COLO668 (cell line): ENCODE data around the gene DPM2.

Source experiments
- DNase-seq: peaks from one replicate; lab custom pipeline; 2025; ENCODE audit not compliant: unreplicated experiment; lab: John Stamatoyannopoulos, UW

DPM2 gene

DNA sequence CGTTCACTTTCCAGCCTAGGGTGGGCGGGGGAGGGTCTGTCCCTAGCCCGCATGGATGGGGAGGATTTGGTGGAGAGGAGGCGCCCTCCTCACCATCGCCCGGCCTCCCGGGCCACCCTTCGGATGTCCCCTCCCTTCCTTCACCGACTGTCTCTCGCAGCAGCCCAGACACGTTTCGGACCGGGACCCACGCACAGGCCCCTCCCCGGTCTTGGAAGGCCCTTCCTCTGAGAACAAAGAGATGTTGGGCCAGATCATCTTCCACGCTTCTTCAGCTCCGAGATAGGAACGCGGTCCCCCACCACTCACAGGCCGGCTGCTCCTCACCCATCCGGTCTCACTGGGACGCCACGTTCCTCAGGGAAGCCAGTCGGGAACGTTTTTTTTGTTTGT is 640 bp upstream of the DPM2 start:
- DNase-seq: no peak

DNA sequence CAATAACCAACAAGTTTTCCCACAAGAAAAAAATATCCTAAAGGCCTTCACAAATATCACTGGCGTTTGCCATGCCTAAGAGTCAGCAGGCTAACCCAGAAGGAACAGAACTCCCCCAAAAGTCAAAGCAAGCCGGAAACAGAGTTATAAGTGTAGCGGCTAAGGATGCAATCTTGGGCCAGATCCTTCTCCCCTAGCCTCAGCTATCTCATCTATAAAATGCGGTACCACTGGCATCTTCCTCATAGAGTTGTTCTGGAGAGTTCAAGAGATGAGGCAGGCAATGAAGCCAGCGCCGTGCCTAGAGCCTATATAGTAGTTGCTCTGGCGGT is 632 bp downstream of the DPM2 start:
- no peak for DNase-seq

GRCh38 chr9:127936347-127936852 is 1.3 kb downstream of the DPM2 start:
- no peak for DNase-seq

- no peak for DNase-seq
Observed at GRCh38 chr9:127935765-127936221, 1.9 kb downstream of the DPM2 start.

DNA sequence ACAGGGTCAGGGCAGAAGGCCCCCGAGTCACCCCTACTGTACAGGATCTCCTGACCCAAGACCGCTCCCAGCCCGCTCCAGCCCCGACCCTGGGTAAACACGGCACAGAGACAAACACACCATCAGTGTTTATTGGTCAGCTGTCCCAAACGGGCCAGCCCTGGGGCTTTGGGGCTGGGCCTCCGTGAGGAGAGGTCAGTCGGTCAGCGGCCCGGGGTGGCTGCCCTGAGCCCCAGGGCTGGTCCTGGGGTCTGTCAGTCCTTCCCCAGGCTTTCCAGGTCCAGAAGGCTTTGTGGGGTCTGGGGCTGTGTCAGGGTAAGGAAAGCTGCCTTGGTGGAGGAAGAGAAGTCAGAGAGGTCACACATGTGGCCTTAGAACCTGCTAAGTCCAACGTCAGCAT is 2.7 kb downstream of the DPM2 start:
- DNase-seq: no peak

DNA sequence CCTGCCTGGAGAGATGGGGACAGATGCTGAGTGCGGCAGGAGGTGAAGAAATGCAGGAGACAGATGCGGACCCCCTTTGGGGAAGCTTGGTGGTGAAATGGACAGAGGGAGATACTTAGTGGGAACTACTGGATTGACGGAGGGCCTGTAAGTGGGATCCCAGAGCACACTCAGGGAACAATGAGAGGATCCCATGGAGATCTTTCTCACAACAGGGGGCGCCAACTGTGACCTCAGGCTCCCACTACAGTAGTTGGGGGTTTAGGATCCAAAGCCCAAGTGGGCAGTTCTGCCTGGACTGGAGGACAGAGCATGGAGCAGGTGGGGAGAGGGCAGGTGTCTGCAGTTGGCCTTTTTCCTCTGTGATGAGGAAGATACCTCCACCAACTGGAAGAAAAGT is 3.4 kb downstream of the DPM2 start:
- no peak for DNase-seq

DNA sequence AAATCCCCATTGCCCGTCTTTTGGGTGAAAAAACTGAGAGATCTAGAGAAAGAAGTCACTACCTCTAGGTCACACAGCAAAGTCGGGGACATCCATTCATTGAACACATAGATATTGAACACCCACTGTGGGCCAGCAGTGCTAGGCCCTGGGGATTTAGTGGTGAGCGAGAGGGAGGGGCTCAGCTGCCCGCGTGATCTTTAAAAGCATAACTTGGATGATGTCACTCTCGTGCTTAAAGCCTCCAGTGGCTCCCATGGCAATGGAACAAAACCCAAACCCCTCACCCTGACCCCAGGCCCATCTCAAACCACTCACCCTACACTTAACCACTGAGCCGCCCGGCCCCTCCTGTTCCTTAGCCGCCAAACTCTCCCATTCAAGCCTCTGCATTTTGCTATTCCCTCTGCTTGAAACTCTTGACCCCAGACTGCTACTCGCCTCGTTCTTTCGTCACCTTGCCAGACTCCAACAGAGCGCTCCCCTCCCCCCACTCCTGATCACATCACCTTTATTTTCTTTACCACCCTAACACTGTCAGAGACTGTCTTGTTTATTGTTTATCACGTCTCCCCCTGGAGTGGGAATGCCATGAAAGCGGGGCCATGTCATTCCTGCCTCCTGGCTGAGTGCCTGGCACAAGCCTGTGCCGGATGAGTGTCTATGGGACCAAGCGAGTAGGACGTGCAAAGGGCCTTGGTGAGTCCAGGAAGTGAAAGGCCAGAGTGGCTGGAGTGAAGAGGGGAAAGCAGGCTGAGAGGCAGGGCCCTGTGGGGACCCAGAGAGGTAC is 6.4 kb downstream of the DPM2 start:
- peak; percentile 80 for DNase-seq

GRCh38 chr9:127930231-127931091 is 7.2 kb downstream of the DPM2 start, which contains the start of gene PIP5KL1:
Gene PIP5KL1 (minus strand): TSS chr9:127930777. CDS start chr9:127930752, 25 bp downstream.
- DNase-seq: peak; percentile 88

DNA sequence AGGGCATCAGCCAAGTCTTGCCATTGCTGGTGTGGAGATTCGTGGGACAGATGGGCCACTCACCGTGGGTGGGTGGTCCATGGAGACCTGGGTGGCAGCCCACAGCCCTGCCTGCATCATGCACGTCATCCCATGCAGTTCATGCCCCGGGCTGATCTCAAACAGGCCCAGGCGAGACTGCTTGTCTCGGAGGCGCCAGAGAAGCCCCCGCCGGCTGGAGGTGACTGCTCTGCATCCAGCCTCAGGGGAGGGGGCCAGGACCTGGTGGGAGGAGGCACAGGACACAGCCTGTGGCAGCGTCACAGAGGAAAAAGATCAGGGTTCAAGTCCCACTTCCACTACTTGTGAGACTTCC is 8.1 kb downstream of the DPM2 start:
- DNase-seq: no peak

DNA sequence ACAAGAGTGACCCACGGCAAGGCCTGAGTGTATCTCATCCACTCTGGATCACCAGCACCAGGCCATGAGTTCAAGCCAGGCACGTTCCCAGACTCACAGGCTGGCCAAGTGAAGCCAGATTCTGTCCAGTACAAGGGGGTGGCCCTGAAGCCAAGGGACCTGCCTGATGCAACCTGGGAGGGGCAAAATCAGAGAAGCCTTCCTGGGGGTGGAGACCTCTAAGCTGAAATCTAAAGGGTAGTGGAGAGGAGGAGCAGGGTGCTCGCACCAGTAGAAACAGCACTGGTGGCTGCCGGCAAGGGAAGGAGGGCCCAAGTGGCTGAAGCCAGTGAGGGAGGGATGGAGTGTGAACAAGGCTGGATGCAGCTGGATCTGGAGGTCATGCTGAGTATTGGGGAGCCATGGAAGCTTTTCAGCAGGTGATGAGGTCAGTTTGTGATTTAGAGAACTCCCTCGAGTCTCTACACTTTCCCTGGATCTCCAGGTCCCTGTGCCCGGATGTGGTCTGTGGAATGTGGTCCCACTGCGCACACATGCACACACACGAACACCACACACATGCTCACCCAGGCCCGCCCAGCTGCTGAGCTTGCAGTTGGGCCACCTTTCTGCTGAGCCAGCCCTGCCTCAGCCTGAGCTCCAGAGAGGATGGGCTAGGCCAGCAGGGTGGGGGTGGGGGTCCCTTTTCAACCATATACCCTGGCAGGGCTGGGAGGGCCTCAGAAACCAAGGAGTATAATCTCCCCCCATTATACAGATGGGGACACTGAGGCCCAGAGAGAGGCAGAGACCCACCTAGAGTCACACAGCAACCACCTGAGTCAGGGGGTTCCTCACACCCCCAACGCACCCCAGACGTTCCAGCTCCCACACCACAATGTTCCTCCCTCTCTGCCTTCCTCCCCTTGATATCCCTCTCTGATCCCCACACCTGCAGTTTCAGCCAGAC is 8.7 kb downstream of the DPM2 start:
- no peak for DNase-seq

DNA sequence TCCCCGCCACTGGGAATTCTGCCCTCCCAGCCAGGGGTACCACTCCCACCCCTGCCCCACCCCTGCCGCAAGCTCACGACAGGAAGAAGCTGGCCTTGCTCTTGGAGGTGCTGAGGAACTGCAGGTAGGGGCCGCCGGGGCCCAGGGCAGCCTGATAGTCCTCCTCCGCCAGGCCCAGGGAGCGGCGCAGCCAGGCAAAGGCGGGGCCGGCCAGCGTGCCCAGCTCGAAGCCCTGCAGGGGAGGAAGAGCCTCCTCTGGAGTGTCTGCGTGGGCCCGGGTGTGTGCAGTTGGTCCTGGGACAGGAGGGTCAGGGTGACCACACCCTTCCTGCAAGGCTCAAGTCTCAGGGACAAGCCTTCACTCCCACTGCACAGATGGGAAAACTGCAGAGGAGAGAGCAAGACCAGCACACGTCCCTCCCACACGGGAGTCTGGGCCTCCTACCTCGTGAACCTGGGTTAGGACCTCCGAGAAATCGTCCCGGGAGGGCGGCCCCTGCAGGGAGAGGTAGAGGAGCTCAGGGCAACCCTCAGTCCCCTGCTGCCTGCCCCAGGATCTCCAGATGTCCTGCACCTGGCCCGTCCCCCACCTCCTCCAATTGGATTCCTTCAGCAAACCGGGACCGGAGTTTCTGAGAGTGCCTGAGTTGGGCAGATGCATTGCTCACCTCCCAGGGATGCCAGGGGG is 9.5 kb downstream of the DPM2 start:
- peak; percentile 45 for DNase-seq

GRCh38 chr9:127927201-127927987 is 10.3 kb downstream of the DPM2 start:
- DNase-seq: peak; percentile 79

GRCh38 chr9:127926906-127927200 is 10.8 kb downstream of the DPM2 start:
- DNase-seq: no peak

DNA sequence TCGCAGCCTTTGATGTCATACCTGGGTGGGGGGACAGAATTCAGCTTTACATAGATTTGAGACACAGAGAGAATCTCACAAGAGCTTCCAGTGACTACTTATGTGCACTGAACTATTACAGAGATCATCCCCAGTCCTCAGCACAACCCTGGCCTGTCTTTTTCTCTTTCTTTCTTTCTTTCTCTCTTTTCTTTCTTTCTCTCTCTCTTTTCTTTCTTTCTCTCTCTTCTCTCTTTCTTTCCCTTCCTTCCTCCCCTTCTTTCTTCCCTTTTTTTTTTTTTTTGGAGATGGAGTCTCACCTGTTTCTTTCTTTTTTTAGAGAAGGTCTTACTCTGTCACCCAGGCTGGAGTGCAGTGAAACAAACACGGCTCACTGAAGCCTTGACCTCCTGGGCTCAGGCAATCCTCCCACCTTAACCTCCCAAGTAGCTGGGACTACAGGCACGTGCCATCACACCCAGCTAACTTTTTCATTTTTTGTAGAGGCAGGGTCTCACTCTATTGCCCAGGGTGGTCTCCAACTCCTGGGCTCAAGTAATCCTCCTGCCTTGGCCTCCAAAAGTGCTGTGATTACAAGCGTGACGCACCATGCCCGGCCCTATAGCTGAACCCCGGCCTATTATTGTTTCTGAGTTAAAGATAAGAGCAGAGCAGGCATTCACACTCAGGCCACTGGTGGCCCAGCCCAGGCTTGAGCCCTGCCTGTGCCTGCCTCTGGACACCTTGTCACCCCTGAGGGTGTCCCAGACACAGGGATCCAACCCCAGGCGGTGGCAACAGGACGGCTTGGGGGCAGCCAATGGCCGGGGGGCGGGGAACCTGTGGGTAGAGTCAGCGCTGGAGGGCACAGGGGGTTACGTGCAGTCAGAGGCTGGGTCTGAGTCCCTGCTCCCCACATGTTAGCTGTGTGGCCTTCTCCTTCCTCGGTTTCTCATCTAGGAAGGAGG is 11.4 kb downstream of the DPM2 start:
- DNase-seq: no peak

DNA sequence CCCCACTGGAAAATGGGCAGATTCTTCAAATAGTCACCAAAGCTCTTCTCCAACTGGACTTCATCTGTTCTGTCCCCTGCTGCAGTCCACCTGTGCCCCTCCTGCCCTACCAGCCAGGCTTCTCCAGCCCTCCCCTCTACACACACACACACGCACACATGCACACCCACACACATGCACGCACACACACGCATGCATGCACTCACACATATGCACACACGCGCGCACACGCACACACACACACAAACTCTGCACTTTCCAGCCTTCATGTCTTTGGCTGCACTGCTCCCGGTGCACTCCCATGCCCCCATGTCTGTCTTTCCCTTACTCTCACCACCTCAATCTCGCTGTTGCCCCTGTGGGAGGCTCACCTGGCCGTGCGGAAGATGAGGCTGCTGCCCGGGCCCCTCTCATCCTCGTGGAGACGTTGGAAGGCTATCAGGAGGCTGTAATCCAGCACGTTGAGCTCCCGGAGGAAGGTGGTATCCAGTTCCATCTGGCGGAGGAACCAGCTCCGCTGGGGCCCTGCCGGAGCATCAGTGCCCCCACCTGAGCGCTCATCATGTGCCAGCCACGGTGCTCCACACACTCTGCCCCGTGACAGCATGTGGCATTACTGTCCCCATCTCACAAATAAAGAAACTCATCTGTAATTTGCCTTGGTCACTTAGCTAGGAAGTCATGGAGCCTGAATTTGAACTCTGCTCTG is 12.8 kb downstream of the DPM2 start:
- no peak for DNase-seq

DNA sequence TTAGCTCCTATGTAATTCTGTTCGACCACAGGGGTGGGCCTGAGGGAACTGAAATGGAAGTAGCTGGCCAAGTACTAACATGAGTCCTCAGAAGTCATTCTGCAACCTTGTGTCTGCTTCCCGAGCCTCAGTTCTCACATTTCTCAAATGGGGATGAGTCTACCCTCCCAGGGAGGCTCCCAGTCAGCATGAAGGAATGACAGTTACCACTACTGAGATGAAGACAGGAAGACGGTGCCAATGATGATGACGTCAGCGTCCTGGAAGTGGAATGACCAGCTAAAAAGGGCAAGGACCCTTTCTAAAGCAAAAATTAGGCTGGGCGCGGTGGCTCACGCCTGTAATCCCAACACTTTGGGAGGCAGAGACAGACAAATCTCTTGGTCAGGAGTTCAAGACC is 13.9 kb downstream of the DPM2 start:
- no peak for DNase-seq

- DNase-seq: no peak
Observed at GRCh38 chr9:127923046-127923445, 14.6 kb downstream of the DPM2 start.

- peak; percentile 65 for DNase-seq
Observed at GRCh38 chr9:127921557-127922120, 16.0 kb downstream of the DPM2 start.
